B cell (primary cell): ENCODE measurements around the gene SIGLEC7. TPM values are rescaled to one million over a fixed set of nuclear protein-coding genes. Genes with fewer than 3 reads are reported as not detected.

ENCODE experiments used
- ATAC-seq: fragments of 200-7000 bp; cut with Tn5 transposase; one replicate; pipeline ENCODE4 v1.10.0; 2021; ENCODE audit warnings: low read depth, mild to moderate bottlenecking, moderate number of reproducible peaks, moderate library complexity
- CTCF ChIA-PET: fragments of 350-600 bp; sonication (Branson Sonifier 250); formaldehyde crosslinking; loops from one replicate; lab custom pipeline; 2021; ENCODE audit warnings: antibody characterized with exemption, inconsistent platforms; lab: Charles Lee
- POLR2A ChIA-PET: fragments of 350-600 bp; sonication (Branson Sonifier 250); formaldehyde crosslinking; loops from one replicate; lab custom pipeline; 2021; ENCODE audit warnings: antibody characterized with exemption; lab: Charles Lee
- DNase-seq: peaks from one replicate; pipeline ENCODE4 v3.0.0; 2013
- H2AFZ ChIP-seq: 2 replicates; pipeline ENCODE4 v1.6.1; 2012; ENCODE audit warnings: mild to moderate bottlenecking, low read depth, low read length; ENCODE audit not compliant: insufficient read depth, poor library complexity, severe bottlenecking
- H3K27ac ChIP-seq, 2 donors: 1 replicate in 1 of 2; 2 replicates in 1 of 2; pipeline ENCODE4 v1.5.1; 2012 to 2013; ENCODE audit warnings: low read length in 2 of 2, mild to moderate bottlenecking in 2 of 2, moderate library complexity in 1 of 2
- H3K27me3 ChIP-seq, 4 experiments: fragments of 200-600 bp in 1 of 4; sonication (generic) in 1 of 4; replicated peaks in 1 of 4; 1 replicate in 2 of 4; 2 replicates in 2 of 4; pipeline versions ENCODE4 v1.6.1 to v1.7.0; 2013 to 2016; ENCODE audit warnings: low read length in 3 of 4, mild to moderate bottlenecking in 2 of 4, mixed read lengths in 1 of 4, moderate library complexity in 1 of 4; ENCODE audit not compliant: insufficient read depth in 4 of 4, control insufficient read depth in 3 of 4; ENCODE audit errors: control extremely low read depth in 1 of 4
- H3K36me3 ChIP-seq, 2 experiments: replicated peaks in 1 of 2; 1 replicate in 1 of 2; 2 replicates in 1 of 2; pipeline versions ENCODE4 v1.6.1 to v1.7.1; 2013; ENCODE audit warnings: low read length in 1 of 2; ENCODE audit not compliant: insufficient read depth in 2 of 2, control insufficient read depth in 1 of 2; ENCODE audit errors: control extremely low read depth in 1 of 2, extremely low read depth in 1 of 2
- H3K4me1 ChIP-seq, 2 donors: fragments of 200-600 bp in 1 of 2; sonication (generic) in 1 of 2; 1 replicate in 1 of 2; 2 replicates in 1 of 2; pipeline versions ENCODE4 v1.5.1 to v1.6.1; 2013 to 2017; ENCODE audit warnings: low read length in 2 of 2; ENCODE audit not compliant: control insufficient read depth in 2 of 2, insufficient read depth in 2 of 2
- H3K4me2 ChIP-seq: replicated peaks from 2 replicates; pipeline ENCODE3; 2012; ENCODE audit warnings: mild to moderate bottlenecking, low read depth, low read length; ENCODE audit not compliant: poor library complexity, severe bottlenecking
- H3K4me3 ChIP-seq, 5 experiments: fragments of 200-600 bp in 1 of 5; sonication (generic) in 1 of 5; 1 replicate in 3 of 5; 2 replicates in 2 of 5; pipeline versions ENCODE4 v1.5.1 to v1.7.0; 2011 to 2016; ENCODE audit warnings: low read length in 4 of 5, mild to moderate bottlenecking in 4 of 5, low read depth in 2 of 5, control low read depth in 1 of 5, moderate library complexity in 1 of 5; ENCODE audit not compliant: insufficient read depth in 1 of 5; ENCODE audit errors: control extremely low read depth in 1 of 5, extremely low read depth in 1 of 5
- H3K79me2 ChIP-seq: fragments of 200-600 bp; sonication (generic); one replicate; pipeline ENCODE4 v1.6.0; 2016; ENCODE audit warnings: low read length; ENCODE audit not compliant: control insufficient read depth, insufficient read depth
- H3K9ac ChIP-seq: fragments of 200-600 bp; sonication (generic); 2 replicates; pipeline ENCODE4 v1.6.1; 2017; ENCODE audit warnings: mild to moderate bottlenecking, low read length, moderate library complexity
- H3K9me3 ChIP-seq, 3 donors: one replicate each; pipeline versions ENCODE4 v1.6.1 to v1.7.1; 2013; ENCODE audit warnings: low read length in 2 of 3; ENCODE audit not compliant: control insufficient read depth in 2 of 3, insufficient read depth in 1 of 3; ENCODE audit errors: control extremely low read depth in 1 of 3
- H4K20me1 ChIP-seq: 2 replicates; pipeline ENCODE4 v1.6.0; 2012; ENCODE audit warnings: mild to moderate bottlenecking, low read length; ENCODE audit not compliant: insufficient read depth, control insufficient read depth, poor library complexity, severe bottlenecking
- H3K27ac Mint-ChIP-seq: one replicate; pipeline ENCODE4 v1.8.0; 2021; ENCODE audit warnings: mixed read lengths
- H3K27me3 Mint-ChIP-seq: one replicate; pipeline ENCODE4 v1.8.0; 2021; ENCODE audit warnings: mixed read lengths
- H3K4me1 Mint-ChIP-seq: one replicate; pipeline ENCODE4 v1.8.0; 2021; ENCODE audit warnings: mixed read lengths
- H3K4me3 Mint-ChIP-seq: one replicate; pipeline ENCODE4 v1.8.0; 2021; ENCODE audit warnings: mixed read lengths
- H3K9me3 Mint-ChIP-seq: one replicate; pipeline ENCODE4 v1.8.0; 2022; ENCODE audit warnings: mixed read lengths; ENCODE audit not compliant: insufficient read depth
- EZH2 ChIP-seq: IDR thresholded peaks from 2 replicates; pipeline ENCODE4 v1.6.1; 2012; ENCODE audit warnings: borderline replicate concordance, low read depth, mild to moderate bottlenecking, moderate library complexity, low read length; ENCODE audit not compliant: insufficient read depth, poor library complexity, severe bottlenecking
- WGBS: methylation state at CpG from one replicate; pipeline ENCODE4 v1.1.5; 2013; ENCODE audit warnings: missing lambda C conversion rate; ENCODE audit not compliant: insufficient coverage; 5-methylcytosine and 5-hydroxymethylcytosine counted together
- intact Hi-C: fragments of 100-400 bp; cut with micrococcal nuclease; formaldehyde crosslinking; loops from one replicate; pipeline ENCODE4 v1.10.0; 2022
- polyA plus RNA-seq: library from polyadenylated mRNA; depleted of rRNA; stranded (reverse); fragments of >200 nt; gene quantifications from 2 replicates; pipeline ENCODE4 v1.2.3, GENCODE V29; 2012
- total RNA-seq, 2 donors: library from RNA; stranded (reverse); fragments of 120-200 nt in 1 of 2; gene quantifications; 1 replicate in 1 of 2; 2 replicates in 1 of 2; pipeline versions ENCODE4 v1.2.3 to v1.2.4, GENCODE V29; 2013 to 2022
- TF ChIP-seq, protein P1 (sequence below): fragments of 200-600 bp; IDR thresholded peaks from one replicate; pipeline ENCODE4 v1.8.0; 2022; ENCODE audit warnings: antibody characterized with exemption, mild to moderate bottlenecking

The SIGLEC7 gene
- total and polyA plus RNA-seq, 2 donors (not counting 1 experiment from before 2014, with no cell fraction given), result 0.52 TPM; not detected in 1

DNA sequence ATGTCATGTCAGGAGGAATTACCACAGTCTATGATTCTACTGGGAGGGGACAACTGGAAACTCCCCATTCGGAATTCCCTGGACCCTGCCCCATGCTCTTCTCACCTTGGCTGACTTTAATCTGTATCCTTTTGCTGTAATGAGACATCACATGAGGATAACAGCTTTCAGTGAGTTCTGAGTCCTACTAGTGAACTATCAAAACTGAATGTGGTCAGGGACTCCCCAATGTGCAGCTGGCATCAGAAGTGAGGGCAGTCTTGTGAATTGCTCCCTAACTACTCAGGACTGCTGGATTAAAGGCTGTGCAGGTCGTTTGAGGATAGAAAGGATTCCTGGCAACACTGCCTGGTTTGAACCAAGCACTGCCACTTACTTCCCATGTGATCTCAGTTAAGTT is 15.2 kb downstream of the SIGLEC7 start:
- WGBS, result 50% methylated on average over 1 of the region's 2 CpGs

DNA sequence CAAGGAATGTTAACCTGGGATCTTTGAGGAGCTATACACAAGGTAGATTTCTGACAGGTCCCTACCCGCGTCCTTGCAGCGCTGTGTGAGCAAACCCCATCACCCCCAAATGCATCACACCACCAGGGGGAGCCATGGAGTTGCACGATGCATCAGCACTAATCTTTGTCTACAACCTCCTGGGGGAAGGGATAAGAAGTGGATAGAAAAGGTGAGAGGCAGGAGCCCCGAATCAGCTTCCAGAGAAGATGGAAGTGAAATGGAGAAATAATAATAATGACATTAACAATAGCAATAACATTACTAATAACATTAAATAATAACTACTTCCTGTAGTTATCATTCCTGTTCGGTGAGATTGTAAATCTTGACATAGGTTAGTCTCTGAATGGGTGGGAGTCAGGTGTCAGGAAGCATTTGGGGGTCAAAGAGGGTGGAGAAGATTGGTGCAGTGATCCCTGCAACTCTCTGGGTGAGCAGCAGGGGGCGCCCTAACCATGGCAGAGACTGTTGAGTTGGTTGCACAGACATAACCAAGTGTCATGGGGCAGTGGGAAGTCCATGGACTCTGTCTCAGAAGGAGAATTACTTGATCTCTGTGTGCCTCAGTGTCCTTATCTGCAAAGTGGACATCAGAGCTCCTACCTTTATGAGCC is 16.5 kb downstream of the SIGLEC7 start:
- H3K27me3 Mint-ChIP-seq, result peaks cover 39% of the 10 kb centered on the region
- H2AFZ ChIP-seq, result no peak overlapping the region
- intact Hi-C loops, result loop anchor here (10.0 kb wide), 1 partner anchor 94 kb away; the partner anchor contains the start of gene KLK13
- no peak overlapping the region for H3K9ac ChIP-seq
- no peak overlapping the region for H3K4me3 Mint-ChIP-seq
- H3K27ac ChIP-seq, result no peak overlapping the region
- H3K4me3 ChIP-seq, result no peak overlapping the region
- no peaks in the 10 kb centered on the region for H3K79me2 ChIP-seq
- 0% methylated on average over 1 of the region's 7 CpGs for WGBS
- no peak overlapping the region for H3K4me2 ChIP-seq
- DNase-seq, result peak; percentile 52
- no peaks in the 10 kb centered on the region for H3K4me1 ChIP-seq
- H3K27me3 ChIP-seq, result peaks cover 0 to 27% (median 4%) of the 10 kb centered on the region in 4 experiments
- H3K4me1 Mint-ChIP-seq, result no peaks in the 10 kb centered on the region
- no peaks in the 10 kb centered on the region for H3K36me3 ChIP-seq
- no peaks in the 10 kb centered on the region for H3K9me3 ChIP-seq
- H3K9me3 Mint-ChIP-seq, result no peaks in the 10 kb centered on the region
- POLR2A ChIA-PET, result no interaction called here
- H4K20me1 ChIP-seq, result no peaks in the 10 kb centered on the region
- ATAC-seq, result no peak
- CTCF ChIA-PET, result interaction anchor here (1.8 to 2.0 kb wide), 2 partner anchors 10 kb away, joined by 4 to 6 read pairs; no protein-coding TSS in a partner anchor
- TF ChIP-seq, protein P1, sequence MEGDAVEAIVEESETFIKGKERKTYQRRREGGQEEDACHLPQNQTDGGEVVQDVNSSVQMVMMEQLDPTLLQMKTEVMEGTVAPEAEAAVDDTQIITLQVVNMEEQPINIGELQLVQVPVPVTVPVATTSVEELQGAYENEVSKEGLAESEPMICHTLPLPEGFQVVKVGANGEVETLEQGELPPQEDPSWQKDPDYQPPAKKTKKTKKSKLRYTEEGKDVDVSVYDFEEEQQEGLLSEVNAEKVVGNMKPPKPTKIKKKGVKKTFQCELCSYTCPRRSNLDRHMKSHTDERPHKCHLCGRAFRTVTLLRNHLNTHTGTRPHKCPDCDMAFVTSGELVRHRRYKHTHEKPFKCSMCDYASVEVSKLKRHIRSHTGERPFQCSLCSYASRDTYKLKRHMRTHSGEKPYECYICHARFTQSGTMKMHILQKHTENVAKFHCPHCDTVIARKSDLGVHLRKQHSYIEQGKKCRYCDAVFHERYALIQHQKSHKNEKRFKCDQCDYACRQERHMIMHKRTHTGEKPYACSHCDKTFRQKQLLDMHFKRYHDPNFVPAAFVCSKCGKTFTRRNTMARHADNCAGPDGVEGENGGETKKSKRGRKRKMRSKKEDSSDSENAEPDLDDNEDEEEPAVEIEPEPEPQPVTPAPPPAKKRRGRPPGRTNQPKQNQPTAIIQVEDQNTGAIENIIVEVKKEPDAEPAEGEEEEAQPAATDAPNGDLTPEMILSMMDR, result peak; percentile 73
- TF ChIP-seq EZH2, result no peak
- no peak overlapping the region for H3K27ac Mint-ChIP-seq

More for the DNA sequence above, 15.2 kb downstream of the SIGLEC7 start:
- intact Hi-C loops, result loop anchor here (10.0 kb wide), 1 partner anchor 92 kb away; the partner anchor contains the start of gene KLK13
- ChIA-PET POLR2A (no interaction called here), CTCF (interaction anchor here (1.5 kb wide), 1 partner anchor 22 kb away, joined by 3 read pairs; no protein-coding TSS in a partner anchor)
- no peak for ATAC-seq
- no peak for DNase-seq
- Histone ChIP-seq H3K79me2 (no peaks in the 10 kb centered on the region), H3K27me3 (peaks cover 0 to 29% (median 5%) of the 10 kb centered on the region in 4 experiments), H3K9ac (no peak overlapping the region), H4K20me1 (no peaks in the 10 kb centered on the region), H3K36me3 (no peaks in the 10 kb centered on the region), H3K4me1 (no peaks in the 10 kb centered on the region), H3K27ac (no peak overlapping the region), H3K4me2 (no peak overlapping the region), H3K4me3 (no peak overlapping the region), H2AFZ (no peak overlapping the region), H3K9me3 (no peaks in the 10 kb centered on the region)
- Mint-ChIP-seq H3K27ac (no peak overlapping the region), H3K27me3 (peaks cover 47% of the 10 kb centered on the region), H3K9me3 (no peaks in the 10 kb centered on the region), H3K4me3 (no peak overlapping the region), H3K4me1 (no peaks in the 10 kb centered on the region)
- TF ChIP-seq, protein P1, result no peak
- no peak for TF ChIP-seq EZH2
